GM23248 (cell line): ENCODE results near the gene EVPL. TPM values are rescaled to one million over a fixed set of nuclear protein-coding genes. Genes with fewer than 3 reads are reported as not detected.

Experiments
- DNase-seq: peaks from one replicate; pipeline ENCODE4 v3.0.0-alpha.2; 2015
- H2AFZ ChIP-seq: fragments of 200-600 bp; sonication (generic); 2 replicates; pipeline ENCODE4 v1.6.1; 2016; ENCODE audit warnings: antibody characterized with exemption
- H3F3A ChIP-seq: fragments of 200-600 bp; sonication (generic); 2 replicates; pipeline ENCODE4 v1.6.1; 2016; ENCODE audit warnings: mild to moderate bottlenecking, antibody characterized with exemption, mixed run types; ENCODE audit not compliant: insufficient read depth
- H3K27ac ChIP-seq: fragments of 200-600 bp; sonication (generic); 2 replicates; pipeline ENCODE4 v1.5.1; 2016; ENCODE audit warnings: mild to moderate bottlenecking
- H3K27me3 ChIP-seq: fragments of 200-600 bp; sonication (generic); replicated peaks from 2 replicates; pipeline ENCODE4 v1.6.1; 2016; ENCODE audit warnings: mild to moderate bottlenecking; ENCODE audit not compliant: insufficient read depth
- H3K36me3 ChIP-seq: fragments of 200-600 bp; sonication (generic); 2 replicates; pipeline ENCODE4 v1.6.1; 2016; ENCODE audit warnings: low read depth, mild to moderate bottlenecking
- H3K4me1 ChIP-seq: fragments of 200-600 bp; sonication (generic); 2 replicates; pipeline ENCODE4 v1.6.1; 2016; ENCODE audit warnings: mild to moderate bottlenecking; ENCODE audit not compliant: insufficient read depth
- H3K4me2 ChIP-seq: fragments of 200-600 bp; sonication (generic); one replicate; pipeline ENCODE4 v1.6.1; 2016; ENCODE audit warnings: mild to moderate bottlenecking; ENCODE audit not compliant: unreplicated experiment
- H3K4me3 ChIP-seq: fragments of 200-600 bp; sonication (generic); 2 replicates; pipeline ENCODE4 v1.5.1; 2016; ENCODE audit warnings: mild to moderate bottlenecking
- H3K79me2 ChIP-seq: fragments of 200-600 bp; sonication (generic); 2 replicates; pipeline ENCODE4 v1.6.1; 2016; ENCODE audit warnings: mild to moderate bottlenecking; ENCODE audit not compliant: insufficient read depth
- H3K9ac ChIP-seq: fragments of 200-600 bp; sonication (generic); 2 replicates; pipeline ENCODE4 v1.6.1; 2016; ENCODE audit warnings: mild to moderate bottlenecking
- H3K9me2 ChIP-seq: fragments of 200-600 bp; sonication (generic); 2 replicates; pipeline ENCODE4 v1.6.1; 2016; ENCODE audit warnings: mixed run types, mild to moderate bottlenecking, moderate library complexity; ENCODE audit not compliant: insufficient read depth
- H3K9me3 ChIP-seq: fragments of 200-600 bp; sonication (generic); one replicate; pipeline ENCODE4 v1.6.1; 2017; ENCODE audit warnings: low read depth
- H4K20me1 ChIP-seq: fragments of 200-600 bp; sonication (generic); 2 replicates; pipeline ENCODE4 v1.6.0; 2016; ENCODE audit not compliant: insufficient read depth
- EZH2 ChIP-seq: fragments of 200-600 bp; sonication (generic); IDR thresholded peaks from 2 replicates; pipeline ENCODE4 v1.6.1; 2018; ENCODE audit warnings: antibody characterized with exemption, mild to moderate bottlenecking; ENCODE audit not compliant: insufficient read depth, poor library complexity, severe bottlenecking
- EZH2phosphoT487 ChIP-seq: fragments of 200-600 bp; sonication (generic); IDR thresholded peaks from 2 replicates; pipeline ENCODE4 v1.6.1; 2018; ENCODE audit warnings: antibody characterized with exemption, moderate library complexity, mild to moderate bottlenecking, low read depth; ENCODE audit not compliant: insufficient read depth
- WGBS, 2 experiments: methylation state at CpG; one replicate each; pipeline ENCODE4 v1.1.6; 2015 to 2017; ENCODE audit warnings: low lambda C conversion rate in 2 of 2, low coverage in 1 of 2; ENCODE audit errors: missing lambda C conversion rate in 2 of 2; 5-methylcytosine and 5-hydroxymethylcytosine counted together
- in situ Hi-C: fragments of 300-500 bp; cut with MboI; formaldehyde crosslinking; loops from 2 replicates; pipeline ENCODE4 v1.15.0; 2020
- polyA plus RNA-seq: library from polyadenylated mRNA; unstranded; fragments of >200 nt; fragmentation: Nextera tagmentation; extraction: Ambion mirVana; gene quantifications from 2 replicates; pipeline ENCODE4 v1.2.1, GENCODE V29; 2016
- total RNA-seq: library from RNA; depleted of rRNA; stranded (reverse); fragments of >200 nt; shearing (Covaris generic); gene quantifications from 2 replicates; pipeline ENCODE4 v1.2.3, GENCODE V29; 2014

EVPL gene
- total and polyA plus RNA-seq, 2 experiments from 2014 or later: not detected

DNA sequence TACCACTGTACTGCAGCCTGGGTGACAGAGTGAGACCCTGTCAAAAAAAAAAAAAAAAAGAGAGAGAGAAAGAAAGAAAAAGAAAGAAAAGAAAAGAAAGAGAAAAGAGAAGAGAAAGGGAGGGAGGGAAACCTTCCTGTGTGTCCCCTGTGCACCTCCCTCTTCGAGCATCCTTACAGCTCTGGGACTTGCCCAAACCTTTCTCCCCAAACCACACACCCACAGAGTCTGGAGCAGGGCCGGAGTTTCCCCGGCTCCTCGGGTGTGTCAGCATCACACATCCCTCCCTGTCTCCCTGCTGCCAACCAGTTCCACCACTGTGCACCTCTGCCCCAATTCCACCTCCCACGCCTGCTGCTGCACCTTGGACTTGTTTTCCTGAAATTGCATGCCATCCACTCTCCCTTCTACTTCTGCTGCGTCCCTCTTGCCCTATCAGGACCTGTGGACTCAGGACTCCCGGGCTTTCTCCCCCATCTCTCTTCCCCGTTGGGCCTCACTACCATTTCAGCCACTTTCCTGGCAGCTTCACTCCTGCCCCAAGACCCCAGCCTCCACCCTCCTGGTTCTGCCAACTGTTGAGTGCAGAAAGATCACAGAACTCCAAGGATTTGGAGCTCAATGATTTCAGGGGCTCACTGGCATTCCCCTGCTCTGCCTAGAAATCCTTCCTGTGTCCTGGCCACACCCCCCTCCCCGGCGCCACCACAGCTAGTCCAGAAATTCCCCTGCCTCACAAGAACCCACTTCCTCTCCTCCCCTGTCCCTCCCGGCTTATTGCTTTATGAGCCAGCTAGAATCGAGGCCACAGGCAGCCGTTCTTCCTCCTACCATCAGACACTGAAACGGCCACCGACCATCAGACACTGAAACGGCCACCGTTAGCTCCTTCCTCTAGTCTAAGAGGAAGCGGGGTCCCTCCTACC lies 30.2 kb downstream of the EVPL start:
- H3K4me1 ChIP-seq: peaks cover 15% of the 10 kb centered on the region
- H3K79me2 ChIP-seq: no peaks in the 10 kb centered on the region
- no peaks in the 10 kb centered on the region for H3K27me3 ChIP-seq
- H3K27ac ChIP-seq: peak overlapping the region; percentile 39
- in situ Hi-C loops: loop anchor here (10.0 kb wide), 1 partner anchor 222 kb away; a partner anchor contains a TSS
- DNase-seq: peak; percentile 82
- H3K4me2 ChIP-seq: peak overlapping the region; percentile 69
- TF ChIP-seq EZH2phosphoT487 (no peak), EZH2 (no peak)
- H4K20me1 ChIP-seq: no peaks in the 10 kb centered on the region
- no peaks in the 10 kb centered on the region for H3K36me3 ChIP-seq
- H3F3A ChIP-seq: peaks cover 21% of the 10 kb centered on the region; the same call in 1 of the 2 replicates
- peak overlapping the region; percentile 38; the same call in 1 of the 2 replicates for H3K9ac ChIP-seq
- no peaks in the 10 kb centered on the region for H3K9me2 ChIP-seq
- 34 to 35% methylated on average over 18 of the region's 18 CpGs for WGBS, 2 experiments
- H2AFZ ChIP-seq: peak overlapping the region; percentile 58; the same call in 1 of the 2 replicates
- H3K9me3 ChIP-seq: no peaks in the 10 kb centered on the region
- H3K4me3 ChIP-seq: no peak overlapping the region

DNA sequence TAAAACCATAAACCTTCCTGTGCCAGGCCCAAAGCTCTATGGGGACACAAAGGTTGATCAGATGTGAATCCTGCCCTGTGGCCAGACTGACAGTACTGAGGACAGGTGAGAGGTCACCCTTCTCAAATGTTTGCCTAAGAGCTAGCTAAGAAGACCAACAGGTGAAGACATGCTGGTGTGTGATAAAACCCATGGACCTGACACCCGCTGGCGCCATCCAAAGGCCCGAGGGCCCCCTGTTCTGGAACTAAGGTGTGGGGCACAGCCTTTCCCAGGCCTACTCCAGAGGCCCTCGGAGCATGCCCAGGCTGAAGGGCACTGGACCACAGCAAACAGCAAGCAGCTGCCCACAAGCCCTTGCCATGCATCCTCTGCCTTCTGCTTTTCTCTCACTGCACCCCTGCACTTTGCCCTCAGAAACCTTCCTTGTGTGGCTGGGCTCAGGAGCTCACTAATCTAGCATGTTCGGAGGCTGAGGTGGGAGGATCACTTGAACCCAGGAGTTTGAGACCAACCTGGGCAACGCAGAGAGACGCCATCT lies 31.7 kb downstream of the EVPL start:
- Histone ChIP-seq H3K4me1 (peaks cover 15% of the 10 kb centered on the region), H3K9me2 (no peaks in the 10 kb centered on the region), H3K36me3 (no peaks in the 10 kb centered on the region), H4K20me1 (no peaks in the 10 kb centered on the region), H3K9ac (no peak overlapping the region), H3K27ac (no peak overlapping the region), H3K4me3 (no peak overlapping the region), H3F3A (peaks cover 21% of the 10 kb centered on the region; the same call in 1 of the 2 replicates), H3K9me3 (no peaks in the 10 kb centered on the region), H3K4me2 (no peak overlapping the region), H3K79me2 (no peaks in the 10 kb centered on the region), H3K27me3 (no peaks in the 10 kb centered on the region), H2AFZ (no peak overlapping the region)
- in situ Hi-C loops: loop anchor here (10.0 kb wide), 1 partner anchor 221 kb away; a partner anchor contains a TSS
- 96% methylated on average over 7 of the region's 7 CpGs for WGBS, 2 experiments
- no peak for DNase-seq
- TF ChIP-seq EZH2: no peak
- TF ChIP-seq EZH2phosphoT487: no peak

DNA sequence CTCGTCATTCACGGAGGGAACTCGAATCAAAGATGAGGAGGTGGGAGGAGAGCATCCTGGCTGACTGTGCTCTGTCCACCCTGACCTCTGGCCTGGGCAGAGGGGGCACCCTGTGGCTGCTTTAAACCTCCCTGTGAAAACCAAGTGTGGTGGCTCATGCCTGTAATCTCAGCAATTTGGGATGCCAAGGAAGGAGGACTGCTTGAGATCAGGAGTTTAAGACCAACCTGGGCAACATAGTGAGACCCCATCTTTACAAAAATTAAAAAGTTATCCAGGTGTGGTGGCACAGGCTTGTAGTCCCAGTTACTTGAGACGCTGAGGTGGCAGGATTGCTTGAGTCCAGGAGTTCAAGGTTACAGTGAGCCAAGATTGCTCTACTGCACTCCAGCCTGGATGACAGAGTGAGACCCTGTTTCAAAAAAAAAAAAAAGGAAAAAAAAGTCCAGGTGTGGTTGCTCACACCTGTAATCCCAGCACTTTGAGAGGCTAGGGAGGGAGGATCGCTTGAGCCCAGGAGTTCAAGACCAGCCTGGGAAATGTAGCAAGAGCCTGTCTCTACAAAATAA lies 32.2 kb downstream of the EVPL start:
- H3K9me3 ChIP-seq: no peaks in the 10 kb centered on the region
- 90% methylated on average over 5 of the region's 5 CpGs for WGBS, 2 experiments
- DNase-seq: no peak
- no peaks in the 10 kb centered on the region for H3K9me2 ChIP-seq
- peaks cover 15% of the 10 kb centered on the region for H3K4me1 ChIP-seq
- H3K36me3 ChIP-seq: no peaks in the 10 kb centered on the region
- in situ Hi-C loops: loop anchor here (10.0 kb wide), 1 partner anchor 220 kb away; a partner anchor contains a TSS
- no peak overlapping the region for H2AFZ ChIP-seq
- H3F3A ChIP-seq: peaks cover 21% of the 10 kb centered on the region; the same call in 1 of the 2 replicates
- no peak overlapping the region for H3K27ac ChIP-seq
- no peaks in the 10 kb centered on the region for H3K27me3 ChIP-seq
- TF ChIP-seq EZH2 (no peak), EZH2phosphoT487 (no peak)
- H3K4me2 ChIP-seq: no peak overlapping the region
- no peaks in the 10 kb centered on the region for H3K79me2 ChIP-seq
- H3K4me3 ChIP-seq: no peak overlapping the region
- no peak overlapping the region for H3K9ac ChIP-seq
- no peaks in the 10 kb centered on the region for H4K20me1 ChIP-seq

DNA sequence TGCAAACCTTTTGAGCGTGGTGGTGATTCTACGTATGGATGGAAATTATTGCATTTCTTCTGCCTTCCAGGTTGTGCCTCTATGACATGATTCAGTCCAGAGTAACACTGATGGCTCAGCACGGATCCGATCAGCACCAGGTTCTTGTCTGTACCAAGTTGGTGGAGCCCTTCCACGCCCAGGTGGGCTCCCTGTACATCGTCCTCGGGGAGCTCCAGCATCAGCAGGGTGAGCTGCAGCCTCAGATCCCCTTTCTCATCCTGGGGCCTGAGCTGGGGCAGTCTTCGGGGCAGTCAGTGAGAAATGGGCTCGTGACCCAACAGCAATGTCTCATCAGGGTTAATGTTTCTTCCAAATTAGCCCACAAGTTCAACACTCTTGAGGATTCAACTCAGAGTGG lies 35.7 kb downstream of the EVPL start:
- H3K9me3 ChIP-seq: no peaks in the 10 kb centered on the region
- no peaks in the 10 kb centered on the region for H3K79me2 ChIP-seq
- no peaks in the 10 kb centered on the region for H3K36me3 ChIP-seq
- in situ Hi-C loops: loop anchor here (10.0 kb wide), 1 partner anchor 217 kb away; a partner anchor contains a TSS
- no peaks in the 10 kb centered on the region for H4K20me1 ChIP-seq
- H3K4me1 ChIP-seq: peaks cover 3% of the 10 kb centered on the region
- no peak overlapping the region for H3K27ac ChIP-seq
- no peak overlapping the region for H3K4me2 ChIP-seq
- no peak overlapping the region for H3K4me3 ChIP-seq
- no peaks in the 10 kb centered on the region for H3K27me3 ChIP-seq
- no peak for DNase-seq
- 94 to 95% methylated on average over 9 of the region's 9 CpGs for WGBS, 2 experiments
- peaks cover 10% of the 10 kb centered on the region; the same call in 1 of the 2 replicates for H3F3A ChIP-seq
- no peak overlapping the region for H2AFZ ChIP-seq
- no peaks in the 10 kb centered on the region for H3K9me2 ChIP-seq
- H3K9ac ChIP-seq: no peak overlapping the region
- TF ChIP-seq EZH2 (no peak), EZH2phosphoT487 (no peak)
